Measurements from ENCODE around the gene CEMIP2.
A peak's percentile ranks its signal among the peaks of the same experiment; 100 is the strongest.

Gene CEMIP2

DNA sequence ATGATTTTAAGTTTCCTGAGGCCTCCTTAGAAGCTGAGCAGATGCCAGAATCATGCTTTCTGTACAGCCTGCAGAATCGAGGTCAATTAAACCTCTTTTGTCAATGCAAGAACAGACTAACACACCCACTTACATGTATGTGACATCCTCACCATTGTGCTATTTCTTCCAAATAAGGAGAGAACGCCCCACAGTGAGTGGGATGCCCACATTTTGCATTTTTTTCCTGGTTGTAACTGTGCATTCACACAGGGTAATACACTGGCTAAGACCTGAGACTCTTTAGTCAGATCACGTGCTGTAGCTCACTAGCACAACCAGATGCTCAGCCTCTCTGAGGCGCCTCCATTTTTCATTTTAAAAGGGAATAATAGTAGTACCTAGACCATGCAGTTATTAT is 4.4 kb upstream of the CEMIP2 start:
- DNase-seq = no peak

DNA sequence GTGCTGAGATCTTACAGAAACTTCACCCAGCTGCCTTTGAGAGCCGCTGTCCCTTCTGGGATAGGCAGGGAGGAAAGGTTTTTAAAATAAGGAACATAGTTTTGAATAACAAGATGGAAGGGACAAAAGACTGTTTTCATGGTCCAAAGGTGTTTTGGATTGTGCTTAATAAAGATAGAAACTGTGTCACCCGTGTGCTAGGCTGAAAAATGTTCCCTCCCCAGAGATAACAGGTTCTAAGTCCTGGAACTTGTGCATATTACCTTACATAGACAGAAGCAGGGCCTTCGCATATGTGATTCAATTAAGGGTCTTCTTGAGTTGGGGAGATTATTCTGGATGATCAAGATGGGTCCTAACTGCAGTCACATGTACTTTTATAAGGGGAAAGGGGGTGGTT is 1.9 kb upstream of the CEMIP2 start:
- DNase-seq = no peak

DNA sequence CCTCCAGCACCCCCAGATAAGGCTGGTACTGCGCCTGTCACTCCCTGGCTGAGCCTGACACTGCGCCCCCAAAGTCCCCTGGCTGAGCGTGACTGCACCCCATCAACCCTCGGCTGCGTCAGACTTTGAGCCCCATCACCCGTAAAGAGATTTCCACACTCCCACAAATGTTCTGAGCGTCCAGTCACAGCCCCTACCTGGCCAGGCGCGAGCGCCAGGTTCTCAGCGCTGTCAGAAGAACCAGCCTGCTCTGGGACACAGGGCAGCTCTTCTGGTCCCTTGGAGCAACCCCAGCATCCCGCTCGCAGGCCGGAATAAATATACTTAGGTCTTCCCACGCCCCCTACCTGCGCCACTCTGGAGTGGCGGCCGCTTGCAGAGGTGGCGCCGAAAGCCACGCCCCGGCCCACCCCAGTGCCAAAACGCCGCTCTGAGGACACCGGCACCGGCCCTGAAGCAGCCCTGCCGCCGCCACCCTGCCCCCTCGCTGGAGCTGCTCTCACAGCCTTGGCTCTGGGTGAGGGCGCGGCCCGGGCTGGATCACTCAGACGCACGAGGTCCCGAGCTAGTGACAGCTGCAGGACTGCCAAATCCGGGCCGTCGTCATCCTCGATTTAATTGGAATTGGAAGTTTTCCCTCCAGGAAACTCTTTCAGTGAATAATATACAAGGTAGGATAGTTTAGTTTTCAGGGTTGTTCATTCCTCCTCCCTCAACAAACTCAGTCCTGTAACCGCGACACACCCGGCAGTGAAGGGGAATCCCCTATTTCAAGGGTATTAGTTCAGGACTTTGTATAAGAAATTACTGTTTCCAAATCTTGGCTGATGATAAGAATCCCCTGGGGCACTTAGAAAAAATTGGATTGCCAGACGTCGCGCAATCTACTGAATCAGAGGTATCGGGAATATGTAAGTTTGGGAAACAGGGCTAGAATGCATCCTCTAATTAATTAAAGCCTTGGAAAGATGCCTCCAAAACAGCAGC is 1.2 kb upstream of the CEMIP2 start:
- no peak for DNase-seq

DNA sequence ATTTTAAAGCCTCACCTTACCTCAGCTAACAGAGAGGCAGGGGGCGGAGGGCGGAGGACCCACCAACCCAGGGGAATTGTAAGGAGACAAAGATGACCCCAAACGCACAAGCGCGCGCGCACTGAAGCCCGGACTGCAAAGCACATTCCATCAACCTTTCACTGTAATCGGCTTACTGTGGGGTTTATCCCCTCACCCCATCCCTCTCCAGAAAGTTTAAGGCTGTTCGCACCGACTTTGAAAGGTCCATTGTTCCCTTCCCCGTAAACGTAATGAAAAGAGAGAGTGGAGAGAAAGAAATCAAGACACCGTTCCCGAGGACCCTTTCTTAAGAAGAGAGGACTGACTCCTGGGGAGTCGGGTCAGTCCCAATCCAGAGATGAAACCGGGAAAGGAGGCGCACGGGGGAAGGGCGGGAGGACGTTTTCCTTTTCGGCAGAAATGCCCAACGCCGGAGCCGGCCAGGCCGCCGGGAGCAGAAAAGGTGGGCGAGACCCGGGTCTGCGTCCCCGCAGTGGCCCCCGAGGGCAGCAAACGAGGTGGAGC is 464 bp downstream of the CEMIP2 start:
- no peak for DNase-seq

DNA sequence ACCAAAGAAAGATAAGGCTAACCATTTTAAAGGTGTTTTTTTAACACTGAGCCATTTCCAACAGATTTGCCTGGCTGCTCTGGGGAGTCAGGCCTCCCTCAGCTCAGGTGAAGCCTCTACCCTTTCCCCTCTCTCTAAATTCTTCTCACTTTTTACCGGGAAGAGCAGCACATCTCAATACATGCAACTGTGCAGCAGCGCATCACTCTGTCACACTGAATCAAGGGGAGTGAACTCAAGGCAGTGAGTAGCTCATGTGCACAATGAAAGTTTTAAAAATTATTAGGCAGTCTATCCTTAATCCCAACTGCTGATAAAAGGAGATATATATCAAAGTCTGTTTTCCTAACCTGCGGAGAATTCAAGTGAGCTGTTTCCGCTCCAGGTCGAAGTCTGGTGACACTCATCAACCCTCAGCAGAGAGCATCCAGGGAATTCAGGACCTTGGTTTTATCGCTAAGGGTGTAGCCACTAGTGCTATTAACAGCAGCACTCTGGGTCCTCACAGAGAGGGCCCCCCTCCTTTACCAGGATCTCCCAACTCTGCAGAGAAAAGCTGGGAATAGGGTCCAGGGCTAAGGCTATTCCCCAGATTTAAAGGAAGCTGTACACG is 1.0 kb downstream of the CEMIP2 start:
- DNase-seq = no peak

DNA sequence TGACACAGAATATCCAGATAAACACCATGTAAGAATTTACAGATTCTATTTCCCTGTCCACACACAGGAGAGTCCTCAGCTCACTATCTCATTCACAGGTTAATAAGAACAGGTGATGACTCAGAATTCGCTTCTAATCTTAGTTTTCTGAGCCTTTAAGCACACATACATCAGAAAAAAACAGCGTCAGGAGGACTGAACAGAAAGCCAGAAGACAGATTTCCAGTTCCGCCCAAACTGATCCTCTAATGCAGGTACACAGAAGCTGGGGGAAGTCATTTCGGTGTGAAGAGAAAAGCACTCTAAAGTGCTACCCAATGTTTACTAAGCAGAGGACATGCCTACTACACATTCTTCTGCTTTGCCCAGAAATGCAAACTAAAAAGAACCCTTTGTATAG is 1.6 kb downstream of the CEMIP2 start:
- no peak for DNase-seq

DNA sequence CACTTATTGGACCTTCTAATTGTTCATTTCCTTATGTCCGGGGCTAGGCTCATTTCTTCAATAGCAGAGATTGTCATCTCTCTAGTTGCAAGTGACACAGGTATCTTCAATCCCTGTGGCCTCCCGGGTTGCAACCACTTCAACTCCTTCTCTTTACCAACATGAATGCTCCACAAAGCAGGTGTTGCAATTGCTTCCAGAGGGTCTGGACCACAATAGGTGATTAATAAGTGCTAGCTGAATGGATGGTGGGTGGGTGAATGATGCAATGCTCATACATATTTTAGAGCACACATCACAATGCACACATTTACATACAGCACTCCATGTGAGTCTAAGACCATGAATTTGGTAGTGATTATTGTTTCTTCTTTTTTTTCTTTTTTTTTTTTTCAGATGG is 2.6 kb downstream of the CEMIP2 start:
- no peak for DNase-seq

DNA sequence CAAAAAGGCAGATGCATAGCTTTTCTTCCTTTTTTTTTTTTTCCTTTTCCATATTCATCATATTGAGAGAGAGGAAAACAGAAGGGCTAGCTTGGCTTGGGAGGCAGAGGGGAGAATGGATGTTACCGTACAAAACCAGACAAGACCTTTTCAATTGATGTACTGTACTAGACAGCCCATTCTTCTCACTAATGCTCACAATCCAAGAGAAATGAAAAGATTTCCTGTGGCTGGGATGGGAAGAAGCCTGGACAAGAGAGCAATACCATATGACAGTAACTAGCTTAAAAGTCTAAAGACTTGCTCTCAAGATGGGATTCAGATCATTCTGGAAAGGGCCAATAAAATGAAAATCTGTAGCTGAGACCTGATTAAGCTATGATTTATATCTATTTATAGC is 3.4 kb downstream of the CEMIP2 start:
- DNase-seq = no peak

DNA sequence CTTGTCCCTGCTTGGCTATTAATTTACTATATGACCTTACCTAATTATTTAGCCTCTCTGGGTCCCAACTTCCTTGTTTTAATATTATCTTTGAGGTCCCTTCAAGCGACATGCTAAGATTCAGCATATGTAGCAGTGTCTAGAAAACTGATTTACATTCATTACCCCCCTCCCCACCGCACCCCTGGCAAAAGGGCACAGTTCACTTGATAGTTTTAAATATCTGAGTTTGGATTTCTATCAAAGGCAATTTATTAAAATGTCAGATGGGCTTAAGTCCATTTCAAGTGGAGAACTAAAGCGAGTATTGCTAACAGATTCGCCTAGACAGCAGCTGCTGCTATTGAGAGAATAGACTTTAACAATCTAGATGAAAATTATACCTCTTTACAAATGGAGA is 3.9 kb downstream of the CEMIP2 start:
- DNase-seq = no peak

DNA sequence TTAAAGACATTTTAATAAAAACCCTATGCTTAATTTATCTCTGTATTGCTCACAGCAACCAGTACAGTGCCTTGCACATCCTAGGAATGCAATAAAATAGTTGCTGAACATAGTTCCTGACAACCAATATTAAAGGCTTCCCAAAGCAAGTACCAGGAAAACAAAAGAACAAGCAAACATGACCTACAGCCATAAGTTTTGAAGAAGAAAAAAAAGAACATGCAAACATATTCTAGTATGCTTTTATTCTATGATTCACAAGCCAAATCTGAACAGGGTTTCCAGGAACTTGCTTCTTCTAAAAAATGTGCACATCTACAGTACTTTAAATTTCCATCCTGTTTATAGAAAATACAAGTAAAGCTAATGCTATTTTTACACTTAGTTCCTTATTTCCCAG is 4.5 kb downstream of the CEMIP2 start:
- no peak for DNase-seq

DNA sequence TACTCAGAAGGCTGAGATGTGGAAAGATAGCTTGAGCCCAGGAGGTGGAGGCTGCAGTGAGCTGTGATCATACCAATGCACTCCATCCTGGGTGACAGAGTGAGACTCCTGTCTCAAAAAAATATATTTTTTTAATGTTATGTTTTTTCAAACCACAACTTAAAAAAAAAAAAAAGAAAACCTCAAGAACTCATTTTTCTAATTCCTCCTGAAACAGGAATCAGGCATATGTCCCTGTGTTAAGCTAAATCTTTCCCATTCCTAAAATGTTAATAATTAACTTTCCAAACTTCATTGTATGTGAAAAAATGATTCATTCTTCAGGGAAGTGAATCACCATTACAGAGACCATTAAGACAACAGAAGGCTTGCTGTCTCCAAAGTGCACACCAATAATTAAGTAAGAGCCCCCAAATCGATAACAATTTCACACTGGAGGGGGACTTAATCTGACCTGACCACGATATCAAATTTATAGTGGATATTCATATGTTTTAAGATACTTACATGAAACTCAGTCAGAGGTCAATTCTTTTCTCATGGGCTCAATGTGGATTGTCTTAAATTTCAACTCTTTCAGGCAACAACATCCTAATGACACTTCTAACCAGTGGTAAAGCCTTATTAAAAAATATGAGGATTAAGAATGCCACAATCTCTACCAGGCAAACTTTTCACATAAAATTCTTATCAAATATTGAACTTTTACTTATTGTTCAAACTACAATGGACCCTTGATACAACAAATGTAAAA is 5.2 kb downstream of the CEMIP2 start:
- no peak for DNase-seq

DNA sequence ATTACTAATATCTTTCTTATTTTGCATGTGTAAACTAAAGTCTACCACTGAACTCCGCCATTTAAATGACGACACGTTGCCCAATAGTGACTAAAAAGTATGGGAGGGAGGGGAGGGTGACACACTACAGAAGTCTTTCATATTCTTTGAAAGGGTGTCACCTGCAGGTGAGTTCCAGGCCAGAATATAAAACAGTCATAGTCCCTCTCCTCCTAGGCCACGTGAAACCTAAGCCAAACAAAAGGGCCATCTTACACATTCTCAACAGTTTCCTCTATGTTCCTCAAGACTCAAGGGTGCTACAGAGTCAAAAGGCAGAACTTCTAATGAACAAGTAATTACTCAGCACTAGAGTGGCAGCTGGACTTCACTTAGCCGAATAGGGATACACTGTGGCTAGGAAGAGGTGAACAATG is 6.4 kb downstream of the CEMIP2 start:
- no peak for DNase-seq

DNA sequence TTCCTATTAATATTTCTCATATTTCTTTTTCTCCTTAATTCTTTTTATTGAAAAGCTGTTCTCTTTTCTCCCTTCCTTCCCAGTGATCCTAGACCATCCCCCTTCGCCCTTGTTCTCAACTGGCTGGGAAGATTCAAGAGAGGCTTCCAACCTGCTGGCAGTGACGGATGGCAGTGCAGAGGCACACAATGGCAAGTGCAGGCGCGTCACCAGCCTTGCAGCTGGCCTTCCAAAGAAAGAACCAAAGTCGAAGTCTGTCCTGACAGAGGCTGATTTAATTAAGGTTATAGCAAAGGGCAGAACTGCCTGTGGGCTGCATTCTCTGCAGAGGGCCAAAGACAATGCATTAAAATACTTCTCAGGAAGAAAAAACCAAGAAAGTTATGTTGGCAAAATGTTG is 7.4 kb downstream of the CEMIP2 start:
- no peak for DNase-seq

DNA sequence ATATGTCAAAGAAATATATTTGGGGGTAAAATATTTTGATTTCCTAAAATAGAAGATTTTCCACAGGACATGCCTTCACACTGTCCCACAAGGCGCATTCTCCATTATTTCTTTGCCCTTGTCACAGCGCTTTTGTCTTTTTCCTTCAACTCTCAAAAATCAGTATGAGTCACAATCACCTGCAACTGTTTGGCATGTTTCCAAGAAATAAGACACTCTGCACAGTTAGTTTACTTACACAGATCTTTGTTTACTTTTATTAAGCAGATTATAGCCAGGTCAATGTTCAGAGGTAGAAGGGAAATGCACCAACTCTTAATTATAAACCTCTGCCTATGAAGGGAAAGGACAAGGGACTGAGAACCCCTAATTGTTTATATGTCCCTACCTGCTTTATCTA is 9.5 kb downstream of the CEMIP2 start:
- DNase-seq = peak; percentile 38

DNA sequence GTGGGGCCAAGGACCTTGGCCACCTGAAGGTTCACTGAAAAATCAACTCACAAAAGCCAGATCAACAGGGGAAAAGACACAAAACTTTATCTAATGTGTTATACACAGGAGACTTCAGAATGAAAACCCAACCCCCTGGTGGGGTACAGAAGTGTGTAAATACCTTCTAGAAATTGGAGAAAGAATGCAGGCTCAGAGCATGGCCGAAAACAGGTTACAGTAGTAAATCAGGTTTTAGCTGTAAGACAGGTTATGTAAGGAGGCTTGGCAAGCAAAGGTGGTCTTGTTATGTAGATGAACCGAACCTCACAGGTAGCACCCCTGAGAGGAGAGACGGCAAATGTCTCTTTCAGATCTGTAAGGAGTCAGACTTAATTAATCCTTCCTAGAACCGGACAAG is 10.0 kb downstream of the CEMIP2 start:
- DNase-seq = no peak

DNA sequence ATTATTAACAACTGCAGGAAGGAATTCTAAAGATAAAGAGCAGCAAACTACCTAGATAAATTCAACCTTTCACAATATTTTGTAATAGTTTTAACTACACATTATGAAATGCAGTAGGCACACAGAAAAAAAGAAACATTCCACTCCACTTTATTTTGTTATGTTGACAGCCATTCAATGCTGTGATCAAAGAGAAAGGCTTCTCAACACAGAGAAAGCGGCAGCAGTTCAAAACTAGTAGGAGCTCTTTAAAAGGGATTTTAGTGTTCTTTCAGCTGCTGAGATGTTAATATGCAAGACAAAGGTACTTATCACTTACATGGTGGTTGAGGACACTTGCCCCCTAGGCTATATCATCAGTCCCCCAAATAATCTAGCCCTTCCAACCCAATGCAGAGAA is 11.6 kb downstream of the CEMIP2 start:
- no peak for DNase-seq

DNA sequence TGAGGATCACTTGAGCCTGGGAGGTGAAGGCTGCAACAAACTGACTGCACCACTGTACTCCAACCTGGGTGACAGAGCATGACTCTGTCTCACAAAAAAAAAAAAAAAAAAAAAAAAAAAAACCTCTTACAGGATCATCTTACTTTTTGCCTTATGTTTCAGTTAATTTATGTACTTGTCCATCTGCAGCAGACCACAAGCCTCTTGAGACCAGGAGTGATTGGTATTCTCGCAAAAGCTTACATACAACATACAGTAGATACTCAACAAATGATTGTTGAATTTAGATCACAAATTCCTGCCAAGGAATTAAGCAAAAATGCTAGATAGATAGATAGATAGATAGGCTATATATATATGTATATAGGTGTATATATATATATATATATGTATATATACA is 12.4 kb downstream of the CEMIP2 start:
- no peak for DNase-seq

DNA sequence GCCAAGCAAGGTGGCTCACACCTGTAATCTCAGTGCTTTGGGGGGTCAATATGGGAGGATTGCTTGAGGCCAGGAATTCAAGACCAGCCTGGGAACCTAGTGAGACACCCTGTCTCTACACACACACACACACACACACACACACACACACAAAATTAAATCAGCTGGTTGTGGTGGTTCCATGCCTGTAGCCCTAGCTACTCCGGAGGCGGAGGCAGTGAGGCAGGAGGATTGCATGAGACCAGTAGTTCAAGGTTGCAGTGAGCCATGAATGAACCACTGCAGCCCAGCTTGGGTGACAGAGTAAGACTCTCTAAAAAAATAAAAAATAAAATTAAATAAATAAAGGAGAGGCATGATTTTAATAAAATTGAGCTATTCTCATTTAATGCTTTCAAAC is 13.1 kb downstream of the CEMIP2 start:
- DNase-seq = no peak

DNA sequence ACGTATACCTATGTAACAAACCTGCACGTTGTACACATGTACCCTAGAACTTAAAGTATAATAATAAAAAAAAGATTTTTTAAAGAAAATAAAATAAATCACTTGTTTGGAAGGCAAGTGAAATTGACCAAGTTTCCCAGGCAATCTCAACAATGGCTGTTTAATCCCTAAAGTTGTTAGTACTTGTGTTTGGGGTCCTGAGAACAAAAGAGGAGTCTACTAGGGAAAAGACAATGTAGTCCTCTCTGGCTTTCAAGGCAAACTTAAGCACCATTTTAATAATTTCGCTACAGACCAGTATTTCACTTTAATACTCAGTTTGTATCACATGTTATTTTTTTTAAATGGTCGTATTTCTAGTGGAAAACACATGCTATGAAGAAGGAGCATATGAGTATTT is 14.2 kb downstream of the CEMIP2 start:
- no peak for DNase-seq

DNA sequence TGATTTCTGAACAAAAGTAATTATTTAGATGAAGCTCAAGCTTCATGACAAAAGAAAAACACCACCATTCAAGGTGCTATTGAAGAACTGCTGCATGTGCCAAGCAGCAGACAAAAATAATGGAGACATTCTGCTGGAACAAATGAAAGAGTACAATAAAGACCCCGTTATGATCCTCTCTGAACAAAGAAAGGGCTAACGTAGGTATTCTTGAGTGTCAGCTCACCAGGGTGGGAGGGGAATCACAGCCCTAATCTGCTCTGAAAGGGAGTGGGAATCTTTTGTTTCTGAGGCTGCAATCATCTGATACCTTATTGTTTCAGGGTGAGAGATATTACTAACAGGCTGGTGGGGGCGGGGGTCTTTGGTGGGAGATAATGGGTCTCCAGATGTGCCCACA is 15.4 kb downstream of the CEMIP2 start:
- no peak for DNase-seq

DNA sequence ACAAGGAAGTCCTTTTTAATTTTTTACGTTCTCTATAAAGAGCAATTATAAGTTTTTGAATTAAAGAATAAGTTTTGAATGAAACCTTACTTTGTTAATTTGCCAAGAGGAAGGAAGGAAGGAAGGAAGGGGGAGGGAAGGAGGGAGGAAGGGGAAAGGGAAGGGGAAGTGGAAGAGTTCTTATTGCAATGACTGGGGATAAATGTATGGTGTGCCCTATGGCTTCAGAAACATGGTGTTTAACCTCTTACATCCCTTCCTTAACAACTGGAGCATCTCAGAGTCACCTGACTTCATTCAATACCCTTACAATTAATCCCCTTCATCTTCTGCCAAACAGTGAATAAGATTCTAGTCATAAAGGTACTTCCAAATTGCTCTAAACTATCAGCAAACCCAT is 16.0 kb downstream of the CEMIP2 start:
- DNase-seq = no peak

DNA sequence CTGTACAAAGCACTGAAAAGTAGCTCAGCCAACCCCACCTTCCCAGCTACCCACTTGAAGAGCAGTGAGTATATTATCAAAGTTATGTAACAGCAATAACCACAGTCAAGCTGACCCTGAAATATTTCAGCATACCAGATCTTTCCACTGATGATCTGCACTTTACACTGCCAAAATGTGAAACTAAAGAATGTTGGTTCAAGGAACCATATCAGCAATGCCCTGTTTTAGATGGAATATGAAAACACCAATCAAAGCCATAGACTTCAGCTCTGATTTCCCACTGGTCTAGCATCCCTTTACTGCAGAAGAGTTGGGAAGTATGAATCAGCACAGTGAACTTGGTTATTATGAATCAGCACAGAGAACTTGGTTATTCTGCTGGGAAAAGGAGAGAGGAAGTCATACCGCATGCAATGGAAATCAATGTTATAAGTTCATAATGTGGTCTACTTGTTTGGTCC is 20.0 kb downstream of the CEMIP2 start:
- no peak for DNase-seq

DNA sequence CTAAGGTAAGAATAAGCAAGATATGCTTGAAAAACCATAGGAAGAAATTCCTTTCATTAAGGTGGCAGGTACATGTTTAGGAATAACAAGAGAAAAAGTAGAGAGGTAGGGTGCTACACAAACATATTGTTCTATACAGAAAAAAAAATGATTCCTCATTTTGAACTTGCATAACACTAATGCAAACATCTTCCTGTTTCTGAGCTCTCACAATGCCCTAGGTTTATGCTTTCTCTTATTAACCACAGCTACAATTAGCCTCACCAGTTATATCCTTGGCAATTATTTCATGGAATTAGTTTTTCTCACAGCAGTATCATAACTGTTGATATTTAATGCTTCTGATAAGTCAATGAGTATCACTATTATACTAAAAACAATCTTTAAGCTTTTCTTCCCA is 20.7 kb downstream of the CEMIP2 start:
- no peak for DNase-seq

DNA sequence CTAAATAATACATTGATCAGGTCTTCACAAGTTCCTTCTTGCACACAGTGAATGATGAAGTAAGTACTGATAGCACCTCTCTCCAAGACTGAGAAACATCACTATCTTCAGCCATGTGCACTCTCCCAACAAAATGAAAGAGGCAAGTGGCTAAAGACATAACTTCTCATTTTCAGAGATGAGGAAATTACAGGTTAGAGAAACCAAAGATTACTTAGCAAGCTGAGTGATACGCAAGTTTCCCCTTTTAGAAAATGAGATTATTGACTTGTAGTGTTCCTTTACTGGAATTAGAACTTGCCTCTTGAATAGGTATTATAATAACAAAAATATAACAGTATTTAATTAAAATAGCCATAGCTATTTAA is 21.6 kb downstream of the CEMIP2 start:
- no peak for DNase-seq

Measured in NCI-H1436 treated with DMSO at 0.1 percent for 48 hours (cell line).